Neural progenitor cell (in vitro differentiated cells): Measurements from ENCODE around the gene ITPK1.

Source experiments
- EZH2 ChIP-seq: fragments of 200-600 bp; sonication (generic); IDR thresholded peaks from 2 replicates; pipeline ENCODE4 v1.6.1; 2017; ENCODE audit warnings: antibody characterized with exemption, mild to moderate bottlenecking, moderate library complexity
- TF ChIP-seq, protein P1 (sequence below): fragments of 200-600 bp; sonication (generic); IDR thresholded peaks from 2 replicates; pipeline ENCODE4 v1.5.1; 2017; ENCODE audit warnings: antibody characterized with exemption, mild to moderate bottlenecking

GRCh38 chr14:93050761-93051160, 65.0 kb downstream of the ITPK1 start:
- TF ChIP-seq, protein P1, sequence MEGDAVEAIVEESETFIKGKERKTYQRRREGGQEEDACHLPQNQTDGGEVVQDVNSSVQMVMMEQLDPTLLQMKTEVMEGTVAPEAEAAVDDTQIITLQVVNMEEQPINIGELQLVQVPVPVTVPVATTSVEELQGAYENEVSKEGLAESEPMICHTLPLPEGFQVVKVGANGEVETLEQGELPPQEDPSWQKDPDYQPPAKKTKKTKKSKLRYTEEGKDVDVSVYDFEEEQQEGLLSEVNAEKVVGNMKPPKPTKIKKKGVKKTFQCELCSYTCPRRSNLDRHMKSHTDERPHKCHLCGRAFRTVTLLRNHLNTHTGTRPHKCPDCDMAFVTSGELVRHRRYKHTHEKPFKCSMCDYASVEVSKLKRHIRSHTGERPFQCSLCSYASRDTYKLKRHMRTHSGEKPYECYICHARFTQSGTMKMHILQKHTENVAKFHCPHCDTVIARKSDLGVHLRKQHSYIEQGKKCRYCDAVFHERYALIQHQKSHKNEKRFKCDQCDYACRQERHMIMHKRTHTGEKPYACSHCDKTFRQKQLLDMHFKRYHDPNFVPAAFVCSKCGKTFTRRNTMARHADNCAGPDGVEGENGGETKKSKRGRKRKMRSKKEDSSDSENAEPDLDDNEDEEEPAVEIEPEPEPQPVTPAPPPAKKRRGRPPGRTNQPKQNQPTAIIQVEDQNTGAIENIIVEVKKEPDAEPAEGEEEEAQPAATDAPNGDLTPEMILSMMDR, result no peak
- TF ChIP-seq EZH2, result no peak
